Measurements from ENCODE around the gene LRMDA. TPM values are rescaled to one million over a fixed set of nuclear protein-coding genes. Genes with fewer than 3 reads are reported as not detected.

LRMDA gene
- total RNA-seq, 2 donors from 2014 or later = 9.6 to 12.6 TPM

DNA sequence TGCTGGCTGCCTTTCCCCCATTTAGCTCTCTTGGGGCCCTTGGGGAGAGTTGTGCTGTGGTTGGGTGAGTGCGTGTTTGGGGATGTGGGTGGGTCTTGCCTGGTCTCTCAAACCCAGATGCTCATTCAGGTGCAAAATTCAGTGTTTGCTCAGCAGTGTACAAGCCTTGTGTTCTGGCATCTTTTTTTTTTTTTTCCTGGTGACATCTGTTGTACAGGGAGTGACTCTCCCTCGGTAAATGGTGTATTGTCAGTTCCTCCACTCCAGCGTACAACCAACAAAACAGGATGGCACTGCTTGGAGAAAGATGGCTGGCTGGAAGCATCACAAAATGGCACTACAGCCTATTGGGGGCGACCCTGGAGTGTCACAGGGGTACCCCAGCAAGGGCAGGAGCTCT is 75.5 kb downstream of the LRMDA start:
- TF ChIP-seq, protein P1, sequence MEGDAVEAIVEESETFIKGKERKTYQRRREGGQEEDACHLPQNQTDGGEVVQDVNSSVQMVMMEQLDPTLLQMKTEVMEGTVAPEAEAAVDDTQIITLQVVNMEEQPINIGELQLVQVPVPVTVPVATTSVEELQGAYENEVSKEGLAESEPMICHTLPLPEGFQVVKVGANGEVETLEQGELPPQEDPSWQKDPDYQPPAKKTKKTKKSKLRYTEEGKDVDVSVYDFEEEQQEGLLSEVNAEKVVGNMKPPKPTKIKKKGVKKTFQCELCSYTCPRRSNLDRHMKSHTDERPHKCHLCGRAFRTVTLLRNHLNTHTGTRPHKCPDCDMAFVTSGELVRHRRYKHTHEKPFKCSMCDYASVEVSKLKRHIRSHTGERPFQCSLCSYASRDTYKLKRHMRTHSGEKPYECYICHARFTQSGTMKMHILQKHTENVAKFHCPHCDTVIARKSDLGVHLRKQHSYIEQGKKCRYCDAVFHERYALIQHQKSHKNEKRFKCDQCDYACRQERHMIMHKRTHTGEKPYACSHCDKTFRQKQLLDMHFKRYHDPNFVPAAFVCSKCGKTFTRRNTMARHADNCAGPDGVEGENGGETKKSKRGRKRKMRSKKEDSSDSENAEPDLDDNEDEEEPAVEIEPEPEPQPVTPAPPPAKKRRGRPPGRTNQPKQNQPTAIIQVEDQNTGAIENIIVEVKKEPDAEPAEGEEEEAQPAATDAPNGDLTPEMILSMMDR (IDR thresholded peaks at IDR 0.05) = no peak
- no peak for TF ChIP-seq POLR2AphosphoS5 (IDR thresholded peaks at IDR 0.05)
- TF ChIP-seq POLR2A (IDR thresholded peaks at IDR 0.05) = no peak
- no peaks in the 10 kb centered on the region for H3K9me3 ChIP-seq
- intact Hi-C loops (cut with DNase I) = no loop called here
- H3K4me3 ChIP-seq = no peak overlapping the region
- peaks cover 26% of the 10 kb centered on the region for H3K4me1 ChIP-seq (replicated peaks)
- no peak for DNase-seq (ENCODE audit: low spot score)
- no peaks in the 10 kb centered on the region for H3K36me3 ChIP-seq
- peak overlapping the region in 1 of 2 donors; percentile 68 for H3K27ac ChIP-seq
- 87% methylated on average over 4 of the region's 4 CpGs for WGBS
- H3K27me3 ChIP-seq (replicated peaks; ENCODE audit: insufficient read depth) = no peaks in the 10 kb centered on the region

DNA sequence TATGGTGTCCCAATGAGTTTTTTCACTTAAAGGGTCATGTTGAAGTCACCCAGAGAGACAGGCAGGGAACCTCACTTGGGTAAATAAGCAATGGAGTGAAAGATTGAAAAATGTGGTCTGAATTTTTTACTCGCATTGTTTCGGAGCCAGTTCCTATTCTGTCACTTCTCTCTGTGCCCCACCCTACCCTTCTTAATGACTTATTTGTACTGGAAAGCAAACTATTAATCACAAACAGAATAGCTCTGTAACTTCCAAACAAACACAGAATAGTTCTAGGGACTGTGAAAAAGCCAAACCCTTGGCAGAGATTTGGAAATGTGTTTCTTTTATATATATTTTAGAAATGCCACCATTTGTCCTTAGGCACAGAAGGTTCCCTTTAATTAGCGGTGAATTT is 76.0 kb downstream of the LRMDA start:
- 34% methylated on average over 3 of the region's 3 CpGs for WGBS
- no peaks in the 10 kb centered on the region for H3K9me3 ChIP-seq
- H3K27ac ChIP-seq = peak overlapping the region in 1 of 2 donors; percentile 68
- no peak overlapping the region for H3K4me3 ChIP-seq
- intact Hi-C loops (cut with DNase I) = no loop called here
- H3K36me3 ChIP-seq = no peaks in the 10 kb centered on the region
- H3K27me3 ChIP-seq (replicated peaks; ENCODE audit: insufficient read depth) = no peaks in the 10 kb centered on the region
- H3K4me1 ChIP-seq (replicated peaks) = peaks cover 28% of the 10 kb centered on the region
- TF ChIP-seq, protein P1 (IDR thresholded peaks at IDR 0.05) = no peak
- no peak for TF ChIP-seq POLR2A (IDR thresholded peaks at IDR 0.05)
- no peak for DNase-seq (ENCODE audit: low spot score)

DNA sequence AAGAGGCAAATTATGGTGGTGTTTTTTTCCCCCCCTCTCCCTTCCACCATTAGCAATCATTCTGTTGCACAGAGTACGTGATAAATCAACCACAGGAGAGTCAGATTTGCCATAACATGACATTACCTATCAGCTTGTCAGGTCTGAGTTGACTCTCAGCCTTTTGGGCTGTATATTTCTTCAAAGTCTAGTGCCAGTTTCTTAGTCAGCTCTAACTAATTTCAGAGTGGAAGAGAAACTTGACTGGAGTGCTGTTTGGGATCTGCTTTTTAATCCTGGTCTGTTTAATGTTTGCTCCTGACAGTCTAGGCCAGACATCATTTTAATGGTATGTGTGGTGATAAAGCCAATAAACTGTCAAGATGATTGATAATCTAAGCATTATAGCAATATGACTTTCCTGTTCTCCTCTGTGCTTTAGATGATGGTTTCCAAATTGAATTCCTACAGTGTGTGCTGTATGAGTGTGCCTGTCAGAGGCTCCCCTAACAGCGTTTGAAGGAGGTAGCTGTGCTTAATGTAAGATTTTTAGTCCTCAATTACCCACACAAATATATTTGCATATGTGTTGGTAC is 76.9 kb downstream of the LRMDA start:
- H3K27ac ChIP-seq = peak overlapping the region; percentile 36 to 68
- H3K36me3 ChIP-seq = no peaks in the 10 kb centered on the region
- no peaks in the 10 kb centered on the region for H3K9me3 ChIP-seq
- no peak overlapping the region for H3K4me3 ChIP-seq
- intact Hi-C loops (cut with DNase I) = no loop called here
- WGBS = 24% methylated on average over 2 of the region's 2 CpGs
- peaks cover 28% of the 10 kb centered on the region for H3K4me1 ChIP-seq (replicated peaks)
- no peak for DNase-seq (ENCODE audit: low spot score)
- H3K27me3 ChIP-seq (replicated peaks; ENCODE audit: insufficient read depth) = no peaks in the 10 kb centered on the region
- TF ChIP-seq, protein P1 (IDR thresholded peaks at IDR 0.05) = no peak
- TF ChIP-seq POLR2A (IDR thresholded peaks at IDR 0.05) (no peak), POLR2AphosphoS5 (IDR thresholded peaks at IDR 0.05) (no peak)

DNA sequence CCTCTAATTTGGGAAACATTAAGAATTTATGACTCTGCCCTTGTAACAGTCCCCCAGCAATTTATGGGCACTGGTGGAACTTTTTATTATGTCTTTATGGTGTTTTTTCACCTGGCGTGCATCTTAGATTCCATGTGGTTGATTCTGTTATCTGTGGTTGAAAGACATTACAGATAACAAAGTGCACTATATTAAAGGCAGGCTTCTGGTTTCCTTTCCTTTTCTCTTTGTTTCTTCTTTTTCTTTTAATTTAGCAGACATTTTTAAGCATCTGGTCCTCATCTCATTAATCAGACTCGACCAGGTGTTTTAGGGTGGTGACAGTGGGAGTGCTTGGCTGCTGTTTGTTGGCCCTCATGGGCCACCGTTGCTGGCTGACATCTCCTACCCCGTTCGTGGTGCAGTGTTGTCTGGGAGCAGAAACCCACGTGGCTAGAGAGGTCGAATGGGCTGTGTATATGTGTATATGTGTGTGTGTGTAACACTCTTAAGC is 77.4 kb downstream of the LRMDA start:
- H3K27ac ChIP-seq = peak overlapping the region; percentile 36 to 68
- TF ChIP-seq, protein P1 (IDR thresholded peaks at IDR 0.05) = no peak
- TF ChIP-seq POLR2AphosphoS5 (IDR thresholded peaks at IDR 0.05) = peak; percentile 5
- no peaks in the 10 kb centered on the region for H3K27me3 ChIP-seq (replicated peaks; ENCODE audit: insufficient read depth)
- 25% methylated on average over 7 of the region's 7 CpGs for WGBS
- no peaks in the 10 kb centered on the region for H3K36me3 ChIP-seq
- H3K4me1 ChIP-seq (replicated peaks) = peaks cover 28% of the 10 kb centered on the region
- no peaks in the 10 kb centered on the region for H3K9me3 ChIP-seq
- DNase-seq (ENCODE audit: low spot score) = no peak
- H3K4me3 ChIP-seq = no peak overlapping the region
- intact Hi-C loops (cut with DNase I) = no loop called here

DNA sequence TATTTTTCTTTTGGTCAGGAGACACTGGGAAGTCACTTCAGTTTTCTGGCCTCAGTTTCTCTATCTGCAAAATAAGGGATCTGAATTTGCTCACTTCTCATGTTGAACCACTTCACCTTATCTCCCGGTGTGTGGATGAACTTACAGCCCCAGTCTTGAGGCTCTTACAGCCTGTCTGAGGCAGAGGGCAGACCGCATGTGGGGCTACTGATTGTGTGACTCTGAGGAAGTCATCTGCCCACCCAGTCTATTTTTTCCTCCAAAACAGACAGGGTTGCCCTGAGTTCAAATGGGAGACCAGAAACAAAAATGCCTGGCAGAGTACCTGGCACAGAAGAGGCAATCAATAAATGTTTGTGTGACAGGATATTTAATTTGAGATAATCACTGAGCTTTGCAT is 78.3 kb downstream of the LRMDA start:
- WGBS = 92% methylated on average over 2 of the region's 2 CpGs
- Histone ChIP-seq H3K27ac (peak overlapping the region; percentile 36 to 68), H3K4me1 (replicated peaks) (peaks cover 28% of the 10 kb centered on the region), H3K36me3 (no peaks in the 10 kb centered on the region), H3K27me3 (replicated peaks; ENCODE audit: insufficient read depth) (no peaks in the 10 kb centered on the region), H3K9me3 (no peaks in the 10 kb centered on the region), H3K4me3 (no peak overlapping the region)
- intact Hi-C loops (cut with DNase I) = no loop called here
- TF ChIP-seq POLR2A (IDR thresholded peaks at IDR 0.05) (no peak), POLR2AphosphoS5 (IDR thresholded peaks at IDR 0.05) (no peak)
- TF ChIP-seq, protein P1 (IDR thresholded peaks at IDR 0.05) = no peak
- DNase-seq (ENCODE audit: low spot score) = no peak
